ENCODE results near the gene ELAVL4.

- TF ChIP-seq, protein P1, sequence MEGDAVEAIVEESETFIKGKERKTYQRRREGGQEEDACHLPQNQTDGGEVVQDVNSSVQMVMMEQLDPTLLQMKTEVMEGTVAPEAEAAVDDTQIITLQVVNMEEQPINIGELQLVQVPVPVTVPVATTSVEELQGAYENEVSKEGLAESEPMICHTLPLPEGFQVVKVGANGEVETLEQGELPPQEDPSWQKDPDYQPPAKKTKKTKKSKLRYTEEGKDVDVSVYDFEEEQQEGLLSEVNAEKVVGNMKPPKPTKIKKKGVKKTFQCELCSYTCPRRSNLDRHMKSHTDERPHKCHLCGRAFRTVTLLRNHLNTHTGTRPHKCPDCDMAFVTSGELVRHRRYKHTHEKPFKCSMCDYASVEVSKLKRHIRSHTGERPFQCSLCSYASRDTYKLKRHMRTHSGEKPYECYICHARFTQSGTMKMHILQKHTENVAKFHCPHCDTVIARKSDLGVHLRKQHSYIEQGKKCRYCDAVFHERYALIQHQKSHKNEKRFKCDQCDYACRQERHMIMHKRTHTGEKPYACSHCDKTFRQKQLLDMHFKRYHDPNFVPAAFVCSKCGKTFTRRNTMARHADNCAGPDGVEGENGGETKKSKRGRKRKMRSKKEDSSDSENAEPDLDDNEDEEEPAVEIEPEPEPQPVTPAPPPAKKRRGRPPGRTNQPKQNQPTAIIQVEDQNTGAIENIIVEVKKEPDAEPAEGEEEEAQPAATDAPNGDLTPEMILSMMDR (IDR thresholded peaks at IDR 0.05): no peak
- TF ChIP-seq POLR2A (IDR thresholded peaks at IDR 0.05): no peak
Observed at GRCh38 chr1:50098591-50099021, 10.1 kb upstream of the ELAVL4 start.

Measured in adrenal gland (tissue), 5 donors.